ENCODE results near the gene RNF44.

RNF44 gene

GRCh38 chr5:176536902-176537553 is at the start of gene RNF44:
Gene RNF44, minus strand, starts transcription at chr5:176537402. Its CDS starts 4,930 bp downstream, at chr5:176532472.
- peak; percentile 98 to 99 for DNase-seq

DNA sequence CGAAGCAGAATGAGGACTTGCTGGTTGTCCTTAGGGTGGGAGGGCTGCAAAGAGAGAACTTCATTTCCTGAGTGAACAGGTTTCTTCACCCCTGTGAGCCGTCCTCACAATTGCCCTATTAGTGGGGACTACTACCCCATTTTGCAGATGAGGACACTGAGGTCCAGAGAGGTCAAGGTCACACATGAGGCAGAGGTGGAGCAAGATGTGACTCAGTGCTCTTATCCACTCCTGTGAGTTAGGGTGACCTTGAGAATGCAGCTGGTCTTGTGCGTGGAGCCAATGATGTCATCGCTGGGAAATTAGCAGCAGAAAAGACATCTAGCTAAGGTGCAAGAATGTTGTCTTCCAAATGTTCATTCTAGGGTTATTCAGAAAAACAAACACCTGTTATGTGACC is 45.9 kb upstream of the RNF44 start:
- no peak for DNase-seq

DNA sequence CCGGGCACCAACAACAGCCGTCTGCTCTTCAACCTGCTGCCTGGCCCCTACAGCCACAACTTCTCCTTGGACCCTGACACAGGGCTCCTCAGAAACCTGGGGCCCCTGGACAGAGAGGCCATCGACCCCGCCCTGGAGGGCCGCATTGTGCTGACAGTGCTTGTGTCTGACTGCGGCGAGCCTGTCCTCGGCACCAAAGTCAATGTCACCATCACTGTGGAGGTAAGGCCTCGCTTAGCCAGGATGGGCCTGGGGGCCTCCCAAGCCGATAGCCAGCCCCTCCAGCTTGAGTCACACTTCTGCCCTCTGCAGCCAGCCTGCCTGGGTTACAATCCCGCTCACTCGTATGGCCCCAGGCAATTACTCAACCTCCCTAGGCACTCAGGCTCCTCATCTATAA is 44.2 kb upstream of the RNF44 start:
- no peak for DNase-seq

- no peak for DNase-seq
These were observed 42.1 kb upstream of the RNF44 start for GRCh38 chr5:176579323-176579722.

DNA sequence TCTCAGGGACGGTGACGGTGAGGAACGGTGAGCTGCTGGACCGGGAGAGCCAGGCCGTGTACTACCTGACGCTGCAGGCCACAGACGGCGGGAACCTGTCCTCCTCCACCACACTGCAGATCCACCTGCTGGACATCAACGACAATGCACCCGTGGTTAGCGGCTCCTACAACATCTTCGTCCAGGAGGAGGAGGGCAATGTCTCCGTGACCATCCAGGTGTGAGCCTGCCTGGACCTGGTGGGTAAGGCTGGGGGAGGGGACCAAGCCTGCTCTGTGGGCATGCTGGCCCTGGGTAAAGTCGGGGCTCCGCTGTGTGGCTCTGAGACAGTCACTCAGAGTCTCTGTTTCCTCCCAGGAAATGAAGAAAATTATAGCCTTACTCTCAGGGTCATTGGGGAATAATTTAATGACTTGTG is 41.2 kb upstream of the RNF44 start:
- DNase-seq, result peak; percentile 52

GRCh38 chr5:176577312-176578176 is 40.3 kb upstream of the RNF44 start:
- no peak for DNase-seq

GRCh38 chr5:176575488-176576422 is 38.6 kb upstream of the RNF44 start:
- no peak for DNase-seq

DNA sequence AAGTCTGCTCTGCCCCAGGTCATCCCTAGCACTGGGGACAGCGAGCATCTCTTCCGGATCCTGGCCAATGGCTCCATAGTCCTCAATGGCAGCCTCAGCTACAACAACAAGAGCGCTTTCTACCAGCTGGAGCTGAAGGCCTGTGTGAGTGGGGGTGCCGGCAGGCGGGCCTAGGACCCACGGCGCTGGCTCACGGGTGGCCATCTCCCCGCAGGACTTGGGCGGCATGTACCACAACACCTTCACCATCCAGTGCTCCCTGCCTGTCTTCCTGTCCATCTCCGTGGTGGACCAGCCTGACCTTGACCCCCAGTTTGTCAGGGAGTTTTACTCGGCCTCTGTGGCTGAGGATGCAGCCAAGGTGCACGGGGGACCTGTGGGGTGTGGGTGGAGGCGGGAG is 37.9 kb upstream of the RNF44 start:
- DNase-seq, result no peak

- no peak for DNase-seq
These were observed 37.0 kb upstream of the RNF44 start for GRCh38 chr5:176574297-176574591.

DNA sequence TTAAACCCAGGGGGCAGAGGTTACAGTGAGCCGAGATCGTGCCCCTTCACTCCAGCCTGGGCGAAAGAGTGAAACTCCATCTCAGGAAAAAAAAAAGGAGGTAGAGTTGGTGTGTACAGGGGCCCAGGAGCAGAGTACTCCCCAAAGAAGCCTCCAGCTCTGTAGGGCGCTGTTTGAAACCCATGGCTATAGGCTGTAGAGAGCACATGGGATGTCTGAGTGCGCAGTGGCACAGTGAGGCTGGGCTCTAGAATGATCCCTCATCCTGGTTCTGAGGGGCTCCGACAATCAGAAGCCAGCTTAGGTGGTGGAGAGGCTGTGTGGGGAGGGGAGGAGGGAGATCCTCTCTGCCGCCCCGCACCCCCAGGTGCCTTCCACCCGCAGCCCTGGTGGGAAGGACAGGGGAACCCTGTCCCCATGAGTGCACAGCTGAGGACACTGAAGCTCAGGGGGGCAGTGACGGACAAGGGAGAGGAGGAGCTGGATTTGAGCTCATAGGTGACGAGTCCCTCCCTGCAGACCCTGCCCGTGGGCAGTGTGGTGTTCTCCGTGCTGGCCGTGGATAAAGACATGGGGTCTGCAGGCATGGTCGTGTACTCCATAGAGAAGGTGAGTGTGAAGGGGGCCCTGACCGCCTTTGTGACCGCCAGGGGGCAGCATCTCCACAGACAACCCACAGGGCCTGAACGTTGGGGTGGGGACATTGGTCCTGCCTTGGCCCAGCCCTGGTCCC is 36.5 kb upstream of the RNF44 start:
- DNase-seq, result peak; percentile 70 to 75

DNA sequence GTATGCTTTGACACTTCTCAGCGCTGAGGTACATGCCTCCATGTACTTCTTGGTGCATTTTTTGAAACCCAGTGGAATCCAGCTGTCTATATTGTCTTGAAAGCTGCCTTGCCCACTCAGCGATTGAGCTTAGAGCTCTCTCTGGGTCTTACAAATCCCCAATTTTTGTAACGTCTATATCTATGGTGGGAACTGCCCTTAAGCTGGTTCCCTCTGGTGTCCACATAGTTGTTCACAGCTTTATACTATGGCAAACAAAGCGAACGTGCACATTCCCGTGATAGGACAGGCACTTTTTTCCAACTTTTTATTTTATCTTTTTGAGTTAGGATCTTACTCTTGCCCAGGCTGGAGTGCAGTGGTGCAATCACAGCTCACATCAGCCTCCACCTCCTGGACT is 32.8 kb upstream of the RNF44 start:
- DNase-seq, result no peak

GRCh38 chr5:176568657-176569056 is 31.5 kb upstream of the RNF44 start:
- DNase-seq, result no peak

GRCh38 chr5:176565760-176566288 is 28.6 kb upstream of the RNF44 start:
- DNase-seq, result no peak

DNA sequence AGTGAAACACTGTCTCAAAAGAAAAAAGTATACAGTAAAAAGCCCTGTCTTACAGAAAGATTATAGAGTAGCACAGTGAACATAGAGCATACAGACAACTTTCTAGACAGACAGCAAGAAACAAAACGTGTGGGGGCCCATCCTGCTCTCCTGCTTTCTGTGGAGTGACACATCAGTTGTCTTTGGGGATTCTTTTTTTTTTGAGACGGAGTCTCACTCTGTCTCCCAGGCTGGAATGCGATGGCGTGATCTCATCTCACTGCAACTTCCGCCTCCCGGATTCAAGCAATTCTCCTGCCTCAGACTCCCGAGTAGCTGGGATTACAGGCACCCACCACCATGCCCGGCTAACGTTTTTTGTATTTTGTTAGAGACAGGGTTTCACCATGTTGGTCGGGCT is 26.8 kb upstream of the RNF44 start:
- no peak for DNase-seq

DNA sequence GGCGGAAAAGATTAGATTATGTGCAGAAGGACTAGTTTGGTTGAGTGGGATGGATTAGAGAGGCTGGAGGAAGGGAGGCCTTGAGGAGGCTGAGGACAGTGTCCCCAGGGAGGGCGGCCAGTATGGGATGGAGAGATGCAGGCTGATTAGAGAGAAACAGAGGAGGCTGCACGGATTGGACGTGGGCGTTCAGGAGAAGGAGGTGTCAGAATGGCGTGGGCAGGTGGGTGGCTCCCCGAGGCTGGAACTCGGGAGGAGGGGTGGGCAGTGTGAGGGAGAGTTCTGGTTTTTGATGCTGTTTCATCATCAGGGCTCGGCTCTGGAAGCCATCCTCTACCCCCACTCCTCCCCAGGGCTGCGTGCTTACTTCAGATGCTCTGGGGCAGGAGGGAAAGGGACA is 25.0 kb upstream of the RNF44 start:
- DNase-seq, result no peak

DNA sequence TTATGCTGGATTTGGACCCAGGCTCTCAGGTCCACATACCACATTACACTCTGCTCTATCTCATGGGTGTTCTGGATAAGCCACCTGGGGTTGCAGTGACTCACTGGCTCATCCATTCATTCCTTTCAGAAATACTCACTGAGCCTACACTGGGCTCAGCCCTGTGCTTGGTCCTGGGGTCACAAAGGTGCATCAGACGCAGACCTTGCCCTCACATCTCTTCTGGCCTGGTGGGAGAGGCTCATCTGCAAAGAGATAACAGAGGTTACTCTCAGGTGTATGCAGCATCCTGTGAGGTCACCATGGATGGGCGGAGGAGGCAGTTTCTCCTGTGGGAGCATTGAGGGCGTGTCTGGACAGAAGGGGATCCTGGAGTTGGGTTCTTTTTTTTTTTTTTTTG is 24.1 kb upstream of the RNF44 start:
- DNase-seq, result no peak

DNA sequence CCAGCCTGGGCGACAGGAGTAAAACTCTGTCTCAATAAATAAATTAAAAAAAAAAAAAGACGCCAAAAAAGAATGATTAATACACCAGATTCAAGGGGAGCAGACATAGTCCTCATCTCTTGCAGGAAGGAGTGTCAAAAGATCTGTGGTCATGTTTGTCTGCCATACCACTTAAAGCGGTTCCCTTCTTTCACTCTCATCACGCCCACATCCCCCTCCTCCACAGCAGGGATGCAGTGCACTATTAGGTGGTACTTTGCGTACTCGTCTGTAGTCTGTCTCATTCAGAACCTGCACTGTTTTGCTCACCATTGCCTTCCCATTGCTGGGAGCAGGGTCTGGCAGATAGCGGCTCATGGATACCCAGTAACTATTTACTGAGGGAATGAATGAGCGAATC is 23.2 kb upstream of the RNF44 start:
- DNase-seq, result no peak

GRCh38 chr5:176559683-176560082 is 22.5 kb upstream of the RNF44 start:
- peak; percentile 52 to 60 for DNase-seq

GRCh38 chr5:176557846-176558245 is 20.6 kb upstream of the RNF44 start:
- DNase-seq, result no peak

DNA sequence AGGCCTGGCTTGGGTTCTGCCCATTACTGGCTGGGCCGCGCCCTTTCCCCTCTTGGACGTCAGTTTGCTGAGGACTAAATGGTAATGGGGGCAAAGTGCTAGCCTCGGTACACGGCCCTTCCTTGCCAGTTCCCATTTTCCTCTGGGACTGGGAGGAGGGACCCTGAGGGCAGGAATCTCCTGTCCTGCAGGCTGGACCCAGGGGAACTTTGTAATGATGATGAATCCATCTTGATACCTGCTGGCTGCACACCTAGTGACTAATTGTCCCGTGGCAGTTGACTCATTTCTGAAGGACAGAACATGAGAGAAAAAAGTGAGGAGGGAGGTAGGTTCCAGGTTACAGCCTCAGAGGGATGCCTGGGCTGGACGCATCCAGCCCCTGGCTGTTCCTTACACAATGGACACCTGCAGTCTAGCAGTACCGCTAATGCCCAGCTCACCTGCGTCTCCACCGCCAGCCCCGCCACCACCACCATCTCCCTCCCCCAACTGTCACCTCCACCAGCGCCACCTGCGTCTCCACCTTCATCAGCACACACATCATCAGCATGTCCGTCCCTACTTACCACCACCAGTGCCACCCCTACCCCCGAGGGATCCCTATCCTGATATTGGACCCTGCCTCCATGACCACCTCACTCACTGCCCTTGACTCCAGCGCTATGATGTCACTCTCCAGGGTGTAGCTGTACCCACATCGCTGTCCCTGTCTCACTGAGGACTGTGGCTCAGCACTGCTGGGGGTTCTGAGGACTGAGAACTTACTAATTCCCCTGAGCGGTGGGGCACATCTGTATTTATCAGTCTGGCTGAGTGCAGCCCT is 16.3 kb upstream of the RNF44 start:
- DNase-seq, result no peak

- DNase-seq, result no peak
These were observed 15.2 kb upstream of the RNF44 start for GRCh38 chr5:176552332-176552869.
